Measurements from ENCODE around the gene TFPI. TPM values are rescaled to one million over a fixed set of nuclear protein-coding genes. Genes with fewer than 3 reads are reported as not detected.

Gene TFPI
- total and polyA plus RNA-seq, 2 donors (not counting 1 experiment from before 2014, with no cell fraction given) = 117 to 274 TPM

- Histone ChIP-seq H3K4me2 (ENCODE audit: extremely low read depth, insufficient read depth, low read length) (peak overlapping the region; percentile 87), H3K9me3 (ENCODE audit: control insufficient read depth, insufficient read depth, low read depth, low read length) (no peaks in the 10 kb centered on the region), H3K4me1 (ENCODE audit: control insufficient read depth, extremely low read depth, insufficient read depth, low read length) (peaks cover 19% of the 10 kb centered on the region), H3K27me3 (ENCODE audit: control insufficient read depth, insufficient read depth, low read length) (no peaks in the 10 kb centered on the region), H4K20me1 (ENCODE audit: control insufficient read depth, extremely low read depth, insufficient read depth, low read length) (no peaks in the 10 kb centered on the region), H3K79me2 (ENCODE audit: control insufficient read depth, insufficient read depth, low read length) (peaks cover 78% of the 10 kb centered on the region), H3K9ac (ENCODE audit: insufficient read depth, low read length) (peak overlapping the region; percentile 20), H3K4me3 (replicated peaks in 1 of 4; ENCODE audit: control extremely low read depth in 1 of 4, insufficient read depth in 1 of 4, low read depth in 3 of 4, low read length in 4 of 4) (peak overlapping the region; percentile 1 to 96 (median 58)), H3K36me3 (ENCODE audit: control insufficient read depth, insufficient read depth, low read length) (no peaks in the 10 kb centered on the region), H3K27ac (ENCODE audit: insufficient read depth, low read length) (peak overlapping the region; percentile 65), H2AFZ (ENCODE audit: low read length) (no peak overlapping the region)
- DNase-seq (ENCODE audit: low read depth in 2 of 2) = no peak
- no peak for TF ChIP-seq CTCF (conservative IDR thresholded peaks at IDR 0.05 in 1 of 2, IDR thresholded peaks at IDR 0.05 in 1 of 2; ENCODE audit: low read depth in 1 of 2, low read length in 2 of 2)
- TF ChIP-seq EZH2 (IDR thresholded peaks at IDR 0.05; ENCODE audit: low read length, missing control alignments) = no peak
Observed at GRCh38 chr2:187549951-187550555, 4.2 kb downstream of the TFPI start.

- Histone ChIP-seq H3K9me3 (ENCODE audit: control insufficient read depth, insufficient read depth, low read depth, low read length) (no peaks in the 10 kb centered on the region), H3K4me2 (ENCODE audit: extremely low read depth, insufficient read depth, low read length) (peak overlapping the region; percentile 87), H3K36me3 (ENCODE audit: control insufficient read depth, insufficient read depth, low read length) (no peaks in the 10 kb centered on the region), H2AFZ (ENCODE audit: low read length) (no peak overlapping the region), H3K79me2 (ENCODE audit: control insufficient read depth, insufficient read depth, low read length) (peaks cover 80% of the 10 kb centered on the region), H4K20me1 (ENCODE audit: control insufficient read depth, extremely low read depth, insufficient read depth, low read length) (no peaks in the 10 kb centered on the region), H3K4me3 (replicated peaks in 1 of 4; ENCODE audit: control extremely low read depth in 1 of 4, insufficient read depth in 1 of 4, low read depth in 3 of 4, low read length in 4 of 4) (peak overlapping the region in 3 of 4 experiments; percentile 0 to 96 (median 67)), H3K9ac (ENCODE audit: insufficient read depth, low read length) (no peak overlapping the region), H3K27ac (ENCODE audit: insufficient read depth, low read length) (peak overlapping the region; percentile 46), H3K4me1 (ENCODE audit: control insufficient read depth, extremely low read depth, insufficient read depth, low read length) (peaks cover 19% of the 10 kb centered on the region), H3K27me3 (ENCODE audit: control insufficient read depth, insufficient read depth, low read length) (no peaks in the 10 kb centered on the region)
- DNase-seq (ENCODE audit: low read depth in 2 of 2) = no peak
- TF ChIP-seq CTCF (conservative IDR thresholded peaks at IDR 0.05 in 1 of 2, IDR thresholded peaks at IDR 0.05 in 1 of 2; ENCODE audit: low read depth in 1 of 2, low read length in 2 of 2) = no peak
- no peak for TF ChIP-seq EZH2 (IDR thresholded peaks at IDR 0.05; ENCODE audit: low read length, missing control alignments)
Observed at GRCh38 chr2:187549193-187549592, 5.0 kb downstream of the TFPI start.

- peak in 1 of 2 donors; percentile 51 for DNase-seq (ENCODE audit: low read depth in 2 of 2)
- Histone ChIP-seq H3K27me3 (ENCODE audit: control insufficient read depth, insufficient read depth, low read length) (no peaks in the 10 kb centered on the region), H2AFZ (ENCODE audit: low read length) (no peak overlapping the region), H3K79me2 (ENCODE audit: control insufficient read depth, insufficient read depth, low read length) (peaks cover 80% of the 10 kb centered on the region), H3K9ac (ENCODE audit: insufficient read depth, low read length) (no peak overlapping the region), H3K36me3 (ENCODE audit: control insufficient read depth, insufficient read depth, low read length) (no peaks in the 10 kb centered on the region), H3K27ac (ENCODE audit: insufficient read depth, low read length) (peak overlapping the region; percentile 46), H4K20me1 (ENCODE audit: control insufficient read depth, extremely low read depth, insufficient read depth, low read length) (no peaks in the 10 kb centered on the region), H3K9me3 (ENCODE audit: control insufficient read depth, insufficient read depth, low read depth, low read length) (no peaks in the 10 kb centered on the region), H3K4me3 (replicated peaks in 1 of 4; ENCODE audit: control extremely low read depth in 1 of 4, insufficient read depth in 1 of 4, low read depth in 3 of 4, low read length in 4 of 4) (peak overlapping the region in 2 of 4 experiments; percentile 0 to 96), H3K4me1 (ENCODE audit: control insufficient read depth, extremely low read depth, insufficient read depth, low read length) (peaks cover 23% of the 10 kb centered on the region), H3K4me2 (ENCODE audit: extremely low read depth, insufficient read depth, low read length) (peak overlapping the region; percentile 87)
- TF ChIP-seq CTCF (conservative IDR thresholded peaks at IDR 0.05 in 1 of 2, IDR thresholded peaks at IDR 0.05 in 1 of 2; ENCODE audit: low read depth in 1 of 2, low read length in 2 of 2) (no peak), EZH2 (IDR thresholded peaks at IDR 0.05; ENCODE audit: low read length, missing control alignments) (no peak)
Observed at GRCh38 chr2:187548656-187549055, 5.6 kb downstream of the TFPI start.

Measured in fibroblast of lung (primary cell).